22Rv1 (cell line): ENCODE results near the gene DPEP1.

Experiments used
- CTCF ChIP-seq: fragments of 450-650 bp; IDR thresholded peaks from 2 replicates; pipeline ENCODE4 v1.5.1; 2017; ENCODE audit warnings: mild to moderate bottlenecking
- ZFX ChIP-seq: fragments of 450-650 bp; IDR thresholded peaks from 2 replicates; pipeline ENCODE4 v1.6.1; 2017; ENCODE audit warnings: antibody characterized with exemption, borderline replicate concordance

GRCh38 chr16:89581861-89582563, 31.4 kb upstream of the DPEP1 start:
- TF ChIP-seq CTCF: no peak
- TF ChIP-seq ZFX: no peak
